H1 (cell line): ENCODE data around the gene CRHR1. TPM values are rescaled to one million over a fixed set of nuclear protein-coding genes. Genes with fewer than 3 reads are reported as not detected.
A peak's percentile ranks its signal among the peaks of the same experiment; 100 is the strongest.

Source experiments
- CTCF ChIA-PET: fragments of 300-600 bp; sonication (Branson Sonifier 250); formaldehyde crosslinking; loops from one replicate; lab custom pipeline; 2021; ENCODE audit not compliant: partially characterized antibody; lab: Charles Lee
- POLR2A ChIA-PET: fragments of 300-600 bp; sonication (Branson Sonifier 250); formaldehyde crosslinking; loops from one replicate; lab custom pipeline; 2021; ENCODE audit warnings: inconsistent platforms; ENCODE audit not compliant: partially characterized antibody; lab: Charles Lee
- DNase-seq, 2 experiments: peaks; one replicate each; pipeline versions ENCODE4 v3.0.0 to v3.0.0-alpha.2; 2010 to 2022; ENCODE audit warnings: low spot score in 2 of 2, low read depth in 1 of 2, mixed read lengths in 1 of 2
- FAIRE-seq: peaks from 2 replicates; lab custom pipeline; 2011; peaks lifted over from hg19 to GRCh38; lab: Jason Lieb, UNC
- H2AFZ ChIP-seq: 2 replicates; pipeline ENCODE4 v1.8.1; 2012; ENCODE audit warnings: low read length, inconsistent platforms
- H2AK5ac ChIP-seq: 2 replicates; pipeline ENCODE4 v1.6.1; 2013; ENCODE audit warnings: low read depth, low read length
- H2BK120ac ChIP-seq: replicated peaks from 2 replicates; pipeline ENCODE3; 2013; ENCODE audit warnings: low read depth, low read length, inconsistent platforms
- H2BK12ac ChIP-seq: 2 replicates; pipeline ENCODE4 v1.6.1; 2013; ENCODE audit warnings: low read depth, low read length
- H2BK15ac ChIP-seq: 2 replicates; pipeline ENCODE4 v1.6.1; 2013; ENCODE audit warnings: low read length
- H2BK20ac ChIP-seq: 2 replicates; pipeline ENCODE4 v1.6.1; 2013; ENCODE audit warnings: low read length
- H2BK5ac ChIP-seq: 2 replicates; pipeline ENCODE4 v1.6.1; 2013; ENCODE audit warnings: low read depth, low read length
- H3K14ac ChIP-seq: 2 replicates; pipeline ENCODE4 v1.6.1; 2013; ENCODE audit warnings: inconsistent platforms; ENCODE audit not compliant: insufficient read length
- H3K18ac ChIP-seq: 2 replicates; pipeline ENCODE4 v1.6.1; 2013; ENCODE audit warnings: low read length; ENCODE audit errors: extremely low read depth
- H3K23ac ChIP-seq: 2 replicates; pipeline ENCODE4 v1.6.1; 2013; ENCODE audit warnings: inconsistent platforms; ENCODE audit not compliant: insufficient read length
- H3K23me2 ChIP-seq: 2 replicates; pipeline ENCODE4 v1.6.1; 2013; ENCODE audit warnings: low read depth, low read length
- H3K27ac ChIP-seq: 2 replicates; pipeline ENCODE4 v1.6.1; 2011; ENCODE audit warnings: low read depth, low read length, inconsistent platforms
- H3K27me3 ChIP-seq, 4 experiments: replicated peaks in 1 of 4; 1 replicate in 1 of 4; 2 replicates in 3 of 4; pipeline versions ENCODE4 v1.6.1 to v1.8.1; 2011 to 2013; ENCODE audit warnings: low read length in 3 of 4, mild to moderate bottlenecking in 3 of 4, inconsistent platforms in 2 of 4, mixed read lengths in 2 of 4, moderate library complexity in 1 of 4; ENCODE audit not compliant: control insufficient read depth in 3 of 4, insufficient read depth in 3 of 4; ENCODE audit errors: extremely low read depth in 1 of 4
- H3K36me3 ChIP-seq, 4 experiments: 2 replicates each; pipeline versions ENCODE4 v1.6.1 to v1.8.1; 2011 to 2013; ENCODE audit warnings: mild to moderate bottlenecking in 4 of 4, low read length in 3 of 4, moderate library complexity in 2 of 4, control low read depth in 1 of 4, inconsistent platforms in 1 of 4; ENCODE audit not compliant: insufficient read depth in 4 of 4, control insufficient read depth in 2 of 4
- H3K4ac ChIP-seq: replicated peaks from 2 replicates; pipeline ENCODE3; 2013; ENCODE audit warnings: low read length, low read depth, mixed read lengths, inconsistent platforms; ENCODE audit not compliant: insufficient read length
- H3K4me1 ChIP-seq, 4 experiments: replicated peaks in 1 of 4; 1 replicate in 1 of 4; 2 replicates in 3 of 4; pipeline versions ENCODE4 v1.6.1 to v1.8.1; 2011 to 2013; ENCODE audit warnings: low read length in 3 of 4, inconsistent platforms in 2 of 4, mixed read lengths in 1 of 4; ENCODE audit not compliant: insufficient read depth in 4 of 4, control insufficient read depth in 3 of 4
- H3K4me2 ChIP-seq, 2 experiments: 2 replicates each; pipeline versions ENCODE4 v1.6.1 to v1.8.1; 2011 to 2013; ENCODE audit warnings: low read depth in 2 of 2, low read length in 2 of 2, control low read depth in 1 of 2, inconsistent platforms in 1 of 2, mild to moderate bottlenecking in 1 of 2; ENCODE audit not compliant: insufficient read depth in 1 of 2
- H3K4me3 ChIP-seq, 4 experiments: fragments of 200-600, 300-600 bp in 1 of 4; sonication (generic), shearing (Covaris generic), sonication (Bioruptor Twin) in 1 of 4; 2 replicates each; pipeline versions ENCODE4 v1.5.1 to v1.8.1; 2011 to 2016; ENCODE audit warnings: low read length in 4 of 4, low read depth in 3 of 4, control low read depth in 2 of 4, inconsistent platforms in 2 of 4, mild to moderate bottlenecking in 2 of 4, mixed read lengths in 1 of 4, moderate library complexity in 1 of 4; ENCODE audit not compliant: insufficient read depth in 2 of 4; ENCODE audit errors: extremely low read depth in 1 of 4
- H3K56ac ChIP-seq: replicated peaks from 2 replicates; pipeline ENCODE3; 2013; ENCODE audit warnings: low read depth, mild to moderate bottlenecking, mixed read lengths, low read length, inconsistent platforms; ENCODE audit not compliant: insufficient read length
- H3K79me1 ChIP-seq: 2 replicates; pipeline ENCODE4 v1.6.1; 2013; ENCODE audit warnings: low read depth, low read length, control low read depth
- H3K79me2 ChIP-seq, 2 experiments: 2 replicates each; pipeline versions ENCODE4 v1.6.1 to v1.8.1; 2012 to 2013; ENCODE audit warnings: low read length in 2 of 2, mild to moderate bottlenecking in 2 of 2, inconsistent platforms in 1 of 2; ENCODE audit not compliant: insufficient read depth in 2 of 2, control insufficient read depth in 1 of 2
- H3K9ac ChIP-seq, 4 experiments: replicated peaks in 1 of 4; 1 replicate in 1 of 4; 2 replicates in 3 of 4; pipeline versions ENCODE4 v1.6.1 to v1.8.1; 2011 to 2013; ENCODE audit warnings: low read depth in 3 of 4, low read length in 3 of 4, control low read depth in 2 of 4, mild to moderate bottlenecking in 2 of 4, moderate library complexity in 2 of 4, inconsistent platforms in 1 of 4; ENCODE audit errors: extremely low read depth in 1 of 4
- H3K9me3 ChIP-seq, 2 experiments: 2 replicates each; pipeline versions ENCODE4 v1.6.1 to v1.8.1; 2012 to 2013; ENCODE audit warnings: mild to moderate bottlenecking in 2 of 2, moderate library complexity in 2 of 2, control low read depth in 1 of 2, inconsistent platforms in 1 of 2, low read depth in 1 of 2, low read length in 1 of 2, mixed read lengths in 1 of 2; ENCODE audit not compliant: insufficient read depth in 2 of 2
- H4K20me1 ChIP-seq, 2 experiments: replicated peaks in 1 of 2; 2 replicates each; pipeline versions ENCODE3 to v1.8.1; 2011 to 2013; ENCODE audit warnings: inconsistent platforms in 2 of 2, low read length in 2 of 2, mild to moderate bottlenecking in 1 of 2; ENCODE audit not compliant: insufficient read depth in 2 of 2, control insufficient read depth in 1 of 2
- H4K5ac ChIP-seq: 2 replicates; pipeline ENCODE4 v1.6.1; 2013; ENCODE audit warnings: low read length, low read depth, mixed read lengths, inconsistent platforms; ENCODE audit not compliant: insufficient read length
- H4K8ac ChIP-seq: 2 replicates; pipeline ENCODE4 v1.8.0; 2013; ENCODE audit warnings: mild to moderate bottlenecking, moderate library complexity, low read length, inconsistent platforms; ENCODE audit not compliant: insufficient read depth; ENCODE audit errors: extremely low read depth
- H4K91ac ChIP-seq: replicated peaks from 2 replicates; pipeline ENCODE3; 2013; ENCODE audit warnings: low read length, mixed read lengths, inconsistent platforms; ENCODE audit not compliant: insufficient read length
- ASH2L ChIP-seq: fragments of 200-600, 300-600 bp; sonication (generic); IDR thresholded peaks from one replicate; pipeline ENCODE4 v1.7.1; 2017; ENCODE audit warnings: low read length
- CREB1 ChIP-seq: IDR thresholded peaks from 2 replicates; pipeline ENCODE4 v1.6.1; 2012; ENCODE audit warnings: inconsistent platforms
- EP300 ChIP-seq, 2 experiments: IDR thresholded peaks; 1 replicate in 1 of 2; 2 replicates in 1 of 2; pipeline ENCODE4 v1.6.1; 2011 to 2012; ENCODE audit warnings: low read depth in 2 of 2, low read length in 2 of 2, mild to moderate bottlenecking in 2 of 2, borderline replicate concordance in 1 of 2, inconsistent platforms in 1 of 2, moderate library complexity in 1 of 2
- JUND ChIP-seq: IDR thresholded peaks from 2 replicates; pipeline ENCODE4 v1.6.1; 2011; ENCODE audit warnings: mild to moderate bottlenecking, improper control_type of control experiment, low read length
- MAX ChIP-seq: IDR thresholded peaks from 2 replicates; pipeline ENCODE4 v1.6.1; 2012; ENCODE audit warnings: inconsistent platforms
- NANOG ChIP-seq: IDR thresholded peaks from 2 replicates; pipeline ENCODE4 v1.6.1; 2011; ENCODE audit warnings: low read length, low read depth, mild to moderate bottlenecking, inconsistent platforms; ENCODE audit not compliant: insufficient read depth, poor library complexity, severe bottlenecking
- POU5F1 ChIP-seq: IDR thresholded peaks from 2 replicates; pipeline ENCODE4 v1.6.1; 2011; ENCODE audit warnings: low read depth, mild to moderate bottlenecking, low read length, moderate library complexity
- RAD21 ChIP-seq, 2 experiments: IDR thresholded peaks in 1 of 2; conservative IDR thresholded peaks in 1 of 2; 2 replicates each; pipeline ENCODE4 v1.6.1; 2011; ENCODE audit warnings: low read depth in 2 of 2, low read length in 2 of 2, improper control_type of control experiment in 1 of 2, inconsistent platforms in 1 of 2, mild to moderate bottlenecking in 1 of 2, moderate library complexity in 1 of 2
- RFX5 ChIP-seq: IDR thresholded peaks from 2 replicates; pipeline ENCODE4 v1.6.1; 2011; ENCODE audit warnings: low read depth, low read length, improper control_type of control experiment, borderline replicate concordance
- RXRA ChIP-seq: IDR thresholded peaks from 2 replicates; pipeline ENCODE4 v1.6.1; 2011; ENCODE audit warnings: low read depth, mild to moderate bottlenecking, low read length, moderate library complexity; ENCODE audit not compliant: insufficient read depth
- SIX5 ChIP-seq: IDR thresholded peaks from 2 replicates; pipeline ENCODE4 v1.6.1; 2011; ENCODE audit warnings: mild to moderate bottlenecking, low read depth, low read length
- SP4 ChIP-seq: IDR thresholded peaks from 2 replicates; pipeline ENCODE4 v1.6.1; 2012; ENCODE audit warnings: low read length, inconsistent platforms
- TBP ChIP-seq: IDR thresholded peaks from 2 replicates; pipeline ENCODE4 v1.6.1; 2011; ENCODE audit warnings: low read depth, low read length, improper control_type of control experiment
- TCF12 ChIP-seq: IDR thresholded peaks from 2 replicates; pipeline ENCODE4 v1.6.1; 2011; ENCODE audit warnings: low read depth, mild to moderate bottlenecking, low read length
- WGBS, 2 experiments: shearing (Covaris generic) in 1 of 2; methylation state at CpG; one replicate each; pipeline versions ENCODE4 v1.1.6 to v1.1.7; 2013 to 2015; ENCODE audit warnings: low lambda C conversion rate in 2 of 2, mixed read lengths in 2 of 2, inconsistent platforms in 1 of 2, low coverage in 1 of 2, missing lambda C conversion rate in 1 of 2; ENCODE audit not compliant: insufficient replicate concordance in 2 of 2, insufficient coverage in 1 of 2, insufficient read length in 1 of 2; ENCODE audit errors: extremely low coverage in 1 of 2, missing lambda C conversion rate in 1 of 2; 5-methylcytosine and 5-hydroxymethylcytosine counted together
- polyA plus RNA-seq, 7 experiments: library from polyadenylated mRNA; depleted of rRNA in 3 of 7; stranded (reverse) in 5 of 7; unstranded in 2 of 7; fragments of >200 nt in 5 of 7; fragments of 200-250 nt in 2 of 7; gene quantifications; 1 replicate in 5 of 7; 2 replicates in 1 of 7; 4 replicates in 1 of 7; pipeline versions ENCODE4 v1.2.1 to v1.2.3, GENCODE V29; 2011 to 2013; ENCODE audit warnings: missing spikeins in 2 of 7, mixed read lengths in 2 of 7
- total RNA-seq: library from RNA; stranded (reverse); fragmentation: NEBNext Ultra II Directional; extraction: Animal tissue kit (Norgen Biotek cat#: 25700); gene quantifications from 2 replicates; pipeline ENCODE4 v1.2.1, GENCODE V29; 2021

CRHR1 gene
- total and polyA plus RNA-seq, 2 of the 8 experiments (the other 6 are each of a cell fraction or from before 2014, with no cell fraction given): 0.56 to 1.7 TPM

- no peaks in the 10 kb centered on the region for H3K9me3 ChIP-seq
- no peak overlapping the region for H3K27ac ChIP-seq
- no peak overlapping the region for H4K91ac ChIP-seq
- no peaks in the 10 kb centered on the region for H3K79me2 ChIP-seq
- no peak overlapping the region for H2BK5ac ChIP-seq
- POLR2A ChIA-PET: interaction anchor here (1.1 kb wide), 1 partner anchor 55 kb away, joined by 3 read pairs; no protein-coding TSS in a partner anchor
- no peak overlapping the region for H3K14ac ChIP-seq
- no peak overlapping the region for H3K56ac ChIP-seq
- H2BK12ac ChIP-seq: no peak overlapping the region
- H3K4me3 ChIP-seq: no peak overlapping the region
- no peaks in the 10 kb centered on the region for H3K23me2 ChIP-seq
- no peak overlapping the region for H3K23ac ChIP-seq
- no peak for DNase-seq
- H2BK20ac ChIP-seq: no peak overlapping the region
- H3K4me2 ChIP-seq: no peak overlapping the region
- H4K8ac ChIP-seq: 0 out of 2 replicates have a peak overlapping the region, but pooled peaks have one; percentile 59
- H3K36me3 ChIP-seq: no peaks in the 10 kb centered on the region
- no peak overlapping the region for H2AFZ ChIP-seq
- H2AK5ac ChIP-seq: no peak overlapping the region
- no peak overlapping the region for H3K4ac ChIP-seq
- no peak overlapping the region for H2BK120ac ChIP-seq
- no peak overlapping the region for H4K5ac ChIP-seq
- CTCF ChIA-PET: interaction anchor here (0.6 to 8.1 kb wide), 38 partner anchors 8 to 455 kb away, joined by 3 to 137 read pairs (median 6); partner anchors contain the start of genes CRHR1 and SPPL2C
- peaks cover 0 to 4% (median 0%) of the 10 kb centered on the region in 4 experiments; a peak in 2 of 7 replicates for H3K27me3 ChIP-seq
- WGBS, 2 experiments: 70% methylated on average over 8 of the region's 8 CpGs; no CpG with 5 or more reads in 1 of the 2 experiments
- peaks cover 0 to 2% of the 10 kb centered on the region in 2 experiments for H4K20me1 ChIP-seq
- FAIRE-seq: no peak
- H3K79me1 ChIP-seq: no peaks in the 10 kb centered on the region
- no peak overlapping the region for H3K18ac ChIP-seq
- no peak overlapping the region for H2BK15ac ChIP-seq
- no peak overlapping the region; a peak in 2 of 7 replicates for H3K9ac ChIP-seq
- H3K4me1 ChIP-seq: 0 out of 7 replicates have a peak, but pooled peaks cover 0 to 3% (median 0%) of the 10 kb centered on the region in 4 experiments
- TF ChIP-seq MAX (no peak), ASH2L (no peak), RXRA (no peak), TBP (no peak), TCF12 (no peak), EP300 (IDR thresholded peaks at IDR 0.05; ENCODE audit: borderline replicate concordance in 1 of 2, low read depth in 2 of 2, low read length in 2 of 2) (no peak), POU5F1 (no peak), CREB1 (no peak), RAD21 (IDR thresholded peaks at IDR 0.05 in 1 of 2, conservative IDR thresholded peaks at IDR 0.05 in 1 of 2; ENCODE audit: low read depth in 2 of 2, low read length in 2 of 2) (no peak), SP4 (no peak), JUND (no peak), RFX5 (no peak), SIX5 (no peak), NANOG (no peak)
These were observed 67.3 kb downstream of the CRHR1 start for GRCh38 chr17:45851464-45851863.
